Measurements from ENCODE around the gene MAD1L1.

DNA sequence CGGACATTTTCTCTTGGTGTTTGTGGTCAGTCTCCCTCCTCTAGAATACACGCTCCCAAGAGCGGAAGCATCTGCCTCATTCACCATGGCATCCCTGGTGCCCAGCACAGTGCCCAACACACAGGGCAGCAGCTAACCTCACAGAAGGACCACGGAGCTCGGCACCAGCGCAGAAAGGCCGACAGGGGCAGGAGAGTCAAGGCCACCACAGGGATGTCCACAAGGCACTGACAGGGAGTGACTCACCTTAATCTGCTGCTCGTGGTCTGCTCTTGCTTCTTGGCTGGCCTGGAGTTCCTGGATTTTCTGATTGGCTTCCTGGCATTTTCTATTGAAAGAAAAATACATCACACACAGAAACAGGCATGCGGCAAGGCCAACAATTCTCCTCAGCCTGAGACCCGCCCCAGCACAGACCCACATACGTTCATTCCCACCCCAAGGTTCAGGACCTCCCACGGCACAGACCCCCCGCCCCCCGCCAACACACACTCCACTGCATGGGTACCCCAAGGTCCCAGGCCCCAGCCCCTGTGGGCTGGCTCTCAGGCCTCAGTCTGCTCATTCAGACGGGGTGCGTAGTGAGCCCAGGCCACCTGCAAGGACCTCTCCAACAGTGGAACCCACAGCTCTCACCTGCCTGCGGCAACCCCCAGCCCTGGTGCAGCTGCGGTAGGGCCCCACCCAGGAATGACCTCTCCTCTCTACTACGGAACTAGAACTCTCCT is 14.9 kb downstream of the MAD1L1 start:
- TF ChIP-seq, protein P1, sequence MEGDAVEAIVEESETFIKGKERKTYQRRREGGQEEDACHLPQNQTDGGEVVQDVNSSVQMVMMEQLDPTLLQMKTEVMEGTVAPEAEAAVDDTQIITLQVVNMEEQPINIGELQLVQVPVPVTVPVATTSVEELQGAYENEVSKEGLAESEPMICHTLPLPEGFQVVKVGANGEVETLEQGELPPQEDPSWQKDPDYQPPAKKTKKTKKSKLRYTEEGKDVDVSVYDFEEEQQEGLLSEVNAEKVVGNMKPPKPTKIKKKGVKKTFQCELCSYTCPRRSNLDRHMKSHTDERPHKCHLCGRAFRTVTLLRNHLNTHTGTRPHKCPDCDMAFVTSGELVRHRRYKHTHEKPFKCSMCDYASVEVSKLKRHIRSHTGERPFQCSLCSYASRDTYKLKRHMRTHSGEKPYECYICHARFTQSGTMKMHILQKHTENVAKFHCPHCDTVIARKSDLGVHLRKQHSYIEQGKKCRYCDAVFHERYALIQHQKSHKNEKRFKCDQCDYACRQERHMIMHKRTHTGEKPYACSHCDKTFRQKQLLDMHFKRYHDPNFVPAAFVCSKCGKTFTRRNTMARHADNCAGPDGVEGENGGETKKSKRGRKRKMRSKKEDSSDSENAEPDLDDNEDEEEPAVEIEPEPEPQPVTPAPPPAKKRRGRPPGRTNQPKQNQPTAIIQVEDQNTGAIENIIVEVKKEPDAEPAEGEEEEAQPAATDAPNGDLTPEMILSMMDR (IDR thresholded peaks at IDR 0.05) = no peak
- TF ChIP-seq EP300 (IDR thresholded peaks at IDR 0.05) = no peak
